Fibroblast of the aortic adventitia (primary cell): ENCODE measurements around the gene SPON1. TPM values are rescaled to one million over a fixed set of nuclear protein-coding genes. Genes with fewer than 3 reads are reported as not detected.
"Not testable (repeated sequence)": the region's sequence is repeated elsewhere in the genome, so short reads cannot be mapped to it uniquely, and the experiment has no call there.

Source experiments
- DNase-seq: peaks from one replicate; pipeline ENCODE4 v3.0.0-alpha.2; 2010; ENCODE audit warnings: low read depth
- H3K4me3 ChIP-seq: 2 replicates; pipeline ENCODE4 v1.5.1; 2011; ENCODE audit warnings: low read depth, mild to moderate bottlenecking, control low read depth, low read length, moderate library complexity
- total RNA-seq: library from RNA; depleted of rRNA; stranded (reverse); fragments of >200 nt; gene quantifications from 2 replicates; pipeline ENCODE4 v1.2.3, GENCODE V29; 2012; ENCODE audit warnings: low replicate concordance
- TF ChIP-seq, protein P1 (sequence below): IDR thresholded peaks from 2 replicates; pipeline ENCODE4 v1.5.1; 2011; ENCODE audit warnings: mild to moderate bottlenecking, low read length, control low read depth, inconsistent platforms; ENCODE audit not compliant: insufficient read depth

Gene SPON1
- total RNA-seq, 1 donor, result 3.5 TPM

DNA sequence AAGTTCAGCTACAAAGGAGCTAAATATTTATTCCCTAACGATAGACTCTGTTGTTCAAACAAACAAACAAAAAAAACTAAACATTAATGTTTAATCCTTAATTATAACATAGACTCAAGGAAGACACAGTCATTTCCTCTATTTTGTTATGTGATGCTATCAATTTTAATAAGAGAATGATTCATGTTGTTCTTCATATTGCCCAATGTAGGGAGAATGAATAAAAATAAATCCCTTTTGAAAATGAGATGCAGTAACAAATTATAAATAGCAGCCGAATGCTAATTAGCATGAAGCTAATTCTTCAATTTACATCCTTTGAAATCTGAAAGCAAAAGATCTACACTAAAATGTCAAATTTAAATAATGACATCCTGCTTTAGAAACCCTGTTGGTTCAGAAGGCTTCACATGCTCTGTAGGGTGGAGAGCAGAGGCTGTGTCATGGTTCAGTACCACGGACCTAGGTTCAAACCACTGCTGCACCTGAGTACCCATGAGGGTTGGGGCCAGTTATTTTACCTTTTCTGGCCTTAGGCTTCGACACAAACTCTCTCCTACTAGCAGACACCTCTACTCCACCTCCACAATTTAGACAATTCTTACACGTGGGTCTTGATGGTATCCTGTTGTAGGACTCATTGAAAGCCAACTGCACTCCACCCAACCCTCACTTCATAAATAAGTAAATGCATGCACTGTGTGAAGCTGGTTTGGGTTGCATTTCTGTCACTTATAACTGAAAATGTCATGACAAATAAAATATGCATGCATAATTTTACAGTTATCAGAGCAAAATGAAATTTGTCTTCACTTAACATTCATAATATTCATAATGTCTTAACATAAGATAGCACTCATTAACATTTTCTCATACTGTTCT lies 307.4 kb downstream of the SPON1 start:
- TF ChIP-seq, protein P1, sequence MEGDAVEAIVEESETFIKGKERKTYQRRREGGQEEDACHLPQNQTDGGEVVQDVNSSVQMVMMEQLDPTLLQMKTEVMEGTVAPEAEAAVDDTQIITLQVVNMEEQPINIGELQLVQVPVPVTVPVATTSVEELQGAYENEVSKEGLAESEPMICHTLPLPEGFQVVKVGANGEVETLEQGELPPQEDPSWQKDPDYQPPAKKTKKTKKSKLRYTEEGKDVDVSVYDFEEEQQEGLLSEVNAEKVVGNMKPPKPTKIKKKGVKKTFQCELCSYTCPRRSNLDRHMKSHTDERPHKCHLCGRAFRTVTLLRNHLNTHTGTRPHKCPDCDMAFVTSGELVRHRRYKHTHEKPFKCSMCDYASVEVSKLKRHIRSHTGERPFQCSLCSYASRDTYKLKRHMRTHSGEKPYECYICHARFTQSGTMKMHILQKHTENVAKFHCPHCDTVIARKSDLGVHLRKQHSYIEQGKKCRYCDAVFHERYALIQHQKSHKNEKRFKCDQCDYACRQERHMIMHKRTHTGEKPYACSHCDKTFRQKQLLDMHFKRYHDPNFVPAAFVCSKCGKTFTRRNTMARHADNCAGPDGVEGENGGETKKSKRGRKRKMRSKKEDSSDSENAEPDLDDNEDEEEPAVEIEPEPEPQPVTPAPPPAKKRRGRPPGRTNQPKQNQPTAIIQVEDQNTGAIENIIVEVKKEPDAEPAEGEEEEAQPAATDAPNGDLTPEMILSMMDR, result no peak
- no peak for DNase-seq
- no peak overlapping the region for H3K4me3 ChIP-seq

DNA sequence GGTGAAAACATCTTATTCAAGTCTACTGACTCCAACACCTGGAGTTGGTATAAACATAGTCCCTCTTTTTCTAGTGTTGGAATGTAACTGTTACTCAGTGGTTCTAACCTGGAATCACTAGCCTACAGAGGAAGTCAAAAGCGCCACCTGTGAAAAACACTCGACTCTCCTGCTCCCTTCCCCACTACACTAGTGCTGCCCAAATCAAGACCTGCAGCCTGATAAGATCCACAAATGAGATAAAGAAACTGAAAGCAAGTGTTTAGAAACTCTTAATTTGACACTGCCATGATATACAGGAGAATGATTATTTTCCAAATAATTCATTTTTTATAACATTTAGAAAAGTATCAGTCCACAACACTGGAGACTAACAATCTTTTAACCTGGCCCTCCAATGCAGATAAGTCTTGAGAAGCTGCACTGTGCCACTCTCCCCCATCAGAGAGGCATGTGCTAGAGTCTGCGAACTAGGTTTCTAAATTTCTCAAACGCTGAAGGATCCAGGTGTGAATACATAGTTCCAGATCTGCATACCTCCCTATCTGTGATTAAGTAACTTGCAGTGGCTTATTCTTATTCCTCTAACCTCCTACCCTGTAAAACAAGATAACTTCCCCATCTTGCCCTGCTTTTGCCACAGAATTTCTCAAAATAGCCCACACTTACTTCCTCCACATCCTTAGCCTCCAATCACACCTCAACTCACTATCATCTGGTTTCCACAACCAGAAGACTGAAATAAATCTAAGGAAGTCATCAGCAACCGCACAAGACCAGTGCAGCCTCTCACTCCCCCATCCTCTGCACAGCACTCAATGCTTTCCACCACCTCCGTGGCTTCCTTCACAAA lies 308.4 kb downstream of the SPON1 start:
- no peak overlapping the region for H3K4me3 ChIP-seq
- TF ChIP-seq, protein P1, result no peak
- no peak for DNase-seq

DNA sequence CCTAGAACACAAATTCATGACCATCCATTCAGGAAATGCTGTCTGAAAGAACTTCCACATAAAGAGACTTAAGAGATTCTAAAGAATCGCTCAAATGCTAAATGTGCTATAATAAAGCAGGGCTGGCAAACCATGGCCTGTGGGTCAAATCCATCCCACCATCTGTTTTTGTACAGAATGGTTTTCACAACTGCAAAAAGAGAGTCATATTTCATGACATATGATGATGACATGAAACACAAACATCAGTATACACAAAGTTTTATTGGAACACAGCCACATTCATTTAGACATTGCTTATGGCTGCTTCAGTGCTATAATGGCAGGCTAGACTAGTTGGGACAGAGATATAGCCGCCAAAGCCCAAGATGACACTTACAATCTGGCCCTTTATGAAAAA lies 311.4 kb downstream of the SPON1 start:
- TF ChIP-seq, protein P1, result no peak
- H3K4me3 ChIP-seq, result no peak overlapping the region
- DNase-seq, result no peak

DNA sequence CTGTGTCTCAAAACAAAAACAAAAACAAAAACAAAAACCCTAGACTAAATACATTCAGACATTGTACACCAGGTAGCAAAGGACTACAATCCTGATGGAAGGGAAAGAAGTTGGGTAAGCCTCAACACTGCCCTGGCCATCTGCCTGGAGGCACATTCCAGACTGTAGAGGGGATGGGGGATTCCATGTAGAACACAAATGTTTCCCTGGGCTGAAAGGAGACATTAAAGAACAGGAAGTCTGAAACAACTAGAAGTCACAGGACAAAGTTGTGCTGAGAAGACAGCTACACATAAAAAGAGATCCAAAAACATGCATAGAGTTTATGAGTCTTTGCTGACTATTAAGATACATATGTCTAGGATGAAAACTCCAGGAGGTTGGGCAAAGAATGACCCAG lies 312.6 kb downstream of the SPON1 start:
- DNase-seq, result peak; percentile 51
- TF ChIP-seq, protein P1, result no peak

DNA sequence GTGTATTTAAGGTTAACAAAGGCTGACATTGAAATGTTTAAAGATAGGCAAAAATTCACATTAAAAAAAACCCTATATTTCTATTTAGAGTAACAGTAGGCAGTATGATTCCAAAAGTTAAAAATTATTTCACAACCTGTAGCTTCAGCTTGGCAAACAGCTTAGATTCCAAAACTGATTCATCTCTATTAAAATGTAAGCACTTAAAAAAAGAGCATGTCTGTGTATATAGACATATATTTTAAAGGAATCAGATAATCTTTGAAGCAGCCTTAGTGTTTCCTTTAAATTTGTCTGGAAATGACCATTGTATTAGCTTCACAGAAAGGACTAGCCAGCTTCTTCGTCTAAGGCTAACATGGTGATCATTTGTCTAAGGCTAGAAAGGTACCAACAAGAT lies 316.3 kb downstream of the SPON1 start:
- H3K4me3 ChIP-seq, DNase-seq: not testable (repeated sequence)

More for the DNA sequence above, 312.6 kb downstream of the SPON1 start:
- no peak overlapping the region for H3K4me3 ChIP-seq

DNA sequence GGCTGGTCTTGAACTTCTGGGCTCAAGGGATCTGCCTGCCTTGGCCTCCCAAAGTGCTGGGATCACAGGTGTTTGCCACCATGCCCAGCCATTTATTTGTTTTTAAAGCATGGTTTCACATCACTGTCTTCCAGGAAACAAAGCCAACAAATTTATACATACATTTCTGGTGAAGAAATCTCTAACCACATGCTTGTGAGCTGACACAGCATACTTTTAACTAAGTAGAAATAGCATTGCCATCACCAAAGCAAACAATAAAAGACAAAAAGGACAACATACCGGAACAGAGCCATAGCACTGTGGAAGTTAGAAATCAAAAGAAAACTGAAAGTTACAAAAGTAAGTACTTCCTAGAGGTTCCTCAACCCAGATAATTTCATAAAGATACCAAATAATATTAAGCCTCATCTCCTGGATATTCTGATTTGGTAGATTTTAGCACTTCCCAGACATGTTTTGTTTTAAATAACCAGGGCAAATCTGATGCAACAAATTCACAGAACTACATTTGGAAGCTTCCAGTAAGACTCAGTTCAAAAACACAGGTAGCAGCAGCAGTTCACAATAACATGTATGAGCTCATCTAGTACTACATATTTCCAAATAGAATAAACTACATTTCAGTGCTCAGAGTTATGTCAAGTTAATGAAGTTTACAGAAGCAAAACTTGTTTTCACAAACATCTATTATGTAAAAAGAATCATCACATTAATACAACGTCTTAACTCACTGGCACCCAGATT lies 325.8 kb downstream of the SPON1 start:
- TF ChIP-seq, protein P1, result no peak
- H3K4me3 ChIP-seq, result no peak overlapping the region
- DNase-seq, result peak; percentile 84
